ENCODE measurements around the gene TSHZ2. TPM values are rescaled to one million over a fixed set of nuclear protein-coding genes. Genes with fewer than 3 reads are reported as not detected.

Gene TSHZ2
- total and polyA plus RNA-seq, 2 of the 4 experiments (the other 2 are of a cell fraction) = under 0.01 to 0.02 TPM

- intact Hi-C loops (cut with micrococcal nuclease) (no loop called here), in situ Hi-C loops (cut with MboI; ENCODE audit: low sequenced_read_pairs) (no loop called here), dilution Hi-C loops (cut with HindIII; ENCODE audit: low sequenced_read_pairs, unreplicated experiment) (no loop called here)
- 26% methylated on average over 3 of the region's 10 CpGs; no CpG with 5 or more reads in 1 of the 2 experiments for WGBS, 2 experiments (ENCODE audit: extremely low coverage in 2 of 2, insufficient read length in 1 of 2)
- H4K91ac ChIP-seq (ENCODE audit: insufficient read depth, low read depth, low read length) = no peak overlapping the region
- H3K27me3 ChIP-seq (ENCODE audit: control insufficient read depth, insufficient read depth, low read length) = no peaks in the 10 kb centered on the region
- H4K5ac ChIP-seq (ENCODE audit: low read depth, low read length) = no peak overlapping the region
- H2AFZ ChIP-seq (replicated peaks; ENCODE audit: low read length, poor library complexity) = no peak overlapping the region
- H3K23ac ChIP-seq (ENCODE audit: low read depth, low read length) = no peak overlapping the region
- H2BK15ac ChIP-seq (ENCODE audit: low read depth, low read length) = no peak overlapping the region
- no peak overlapping the region for H2AK9ac ChIP-seq (replicated peaks; ENCODE audit: low read depth, low read length, poor library complexity)
- no peak overlapping the region for H3K27ac ChIP-seq (ENCODE audit: insufficient read depth, low read length)
- no peaks in the 10 kb centered on the region for H4K20me1 ChIP-seq (ENCODE audit: insufficient read depth, low read length)
- POLR2A ChIA-PET (ENCODE audit: unreplicated experiment) = no interaction called here
- no peaks in the 10 kb centered on the region for H3K36me3 ChIP-seq (ENCODE audit: control insufficient read depth, insufficient read depth, low read length)
- no peak overlapping the region for H2AK5ac ChIP-seq (ENCODE audit: low read depth, low read length)
- CTCF ChIA-PET = no interaction called here
- DNase-seq (no peak), ATAC-seq (ENCODE audit: low read depth) (no peak)
- H3K9ac ChIP-seq (ENCODE audit: low read depth, low read length) = no peak overlapping the region
- no peak overlapping the region for H3K56ac ChIP-seq (ENCODE audit: extremely low read depth, insufficient read depth, low read length)
- H3K4me2 ChIP-seq (ENCODE audit: low read depth, low read length) = no peak overlapping the region; the same call in 1 of the 2 replicates
- H2BK20ac ChIP-seq (ENCODE audit: low read depth, low read length) = no peak overlapping the region
- H3K9me3 ChIP-seq (ENCODE audit: control insufficient read depth, insufficient read depth, low read length) = no peaks in the 10 kb centered on the region
- H3K9me1 ChIP-seq (ENCODE audit: insufficient read depth, low read length) = no peaks in the 10 kb centered on the region
- H3K18ac ChIP-seq (ENCODE audit: low read depth, low read length) = no peak overlapping the region
- no peak overlapping the region for H2BK5ac ChIP-seq (ENCODE audit: low read depth, low read length, poor library complexity, severe bottlenecking)
- no peak overlapping the region for H3K4ac ChIP-seq (ENCODE audit: low read depth, low read length)
- no peak overlapping the region for H3K14ac ChIP-seq (replicated peaks; ENCODE audit: low read depth, low read length)
- BruUV-seq (replicated peaks) = no TSS peak
- H3K4me1 ChIP-seq (ENCODE audit: control insufficient read depth, insufficient read depth, low read length) = no peaks in the 10 kb centered on the region
- TF ChIP-seq, protein P1, sequence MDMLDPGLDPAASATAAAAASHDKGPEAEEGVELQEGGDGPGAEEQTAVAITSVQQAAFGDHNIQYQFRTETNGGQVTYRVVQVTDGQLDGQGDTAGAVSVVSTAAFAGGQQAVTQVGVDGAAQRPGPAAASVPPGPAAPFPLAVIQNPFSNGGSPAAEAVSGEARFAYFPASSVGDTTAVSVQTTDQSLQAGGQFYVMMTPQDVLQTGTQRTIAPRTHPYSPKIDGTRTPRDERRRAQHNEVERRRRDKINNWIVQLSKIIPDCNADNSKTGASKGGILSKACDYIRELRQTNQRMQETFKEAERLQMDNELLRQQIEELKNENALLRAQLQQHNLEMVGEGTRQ (IDR thresholded peaks at IDR 0.05; ENCODE audit: low read depth, low read length) = no peak
- TF ChIP-seq CHD1 (IDR thresholded peaks at IDR 0.05; ENCODE audit: low read depth, low read length) (no peak), RCOR1 (IDR thresholded peaks at IDR 0.05; ENCODE audit: insufficient replicate concordance, low read length) (no peak), MAZ (IDR thresholded peaks at IDR 0.05; ENCODE audit: borderline replicate concordance, low read depth, low read length) (no peak), BHLHE40 (IDR thresholded peaks at IDR 0.05; ENCODE audit: low read depth, low read length) (no peak), POLR2A (IDR thresholded peaks at IDR 0.05; ENCODE audit: low read depth, low read length) (no peak), RAD21 (IDR thresholded peaks at IDR 0.05; ENCODE audit: low read length) (no peak), MAFK (IDR thresholded peaks at IDR 0.05; ENCODE audit: low read depth, low read length) (no peak), SMC3 (IDR thresholded peaks at IDR 0.05; ENCODE audit: low read depth, low read length) (no peak), FOS (IDR thresholded peaks at IDR 0.05; ENCODE audit: low read depth, low read length) (no peak), RFX5 (IDR thresholded peaks at IDR 0.05; ENCODE audit: low read depth, low read length) (no peak), MXI1 (IDR thresholded peaks at IDR 0.05; ENCODE audit: borderline replicate concordance, low read depth, low read length) (no peak), NFE2L2 (IDR thresholded peaks at IDR 0.05; ENCODE audit: low read depth, low read length) (no peak)
- TF ChIP-seq, protein P2, sequence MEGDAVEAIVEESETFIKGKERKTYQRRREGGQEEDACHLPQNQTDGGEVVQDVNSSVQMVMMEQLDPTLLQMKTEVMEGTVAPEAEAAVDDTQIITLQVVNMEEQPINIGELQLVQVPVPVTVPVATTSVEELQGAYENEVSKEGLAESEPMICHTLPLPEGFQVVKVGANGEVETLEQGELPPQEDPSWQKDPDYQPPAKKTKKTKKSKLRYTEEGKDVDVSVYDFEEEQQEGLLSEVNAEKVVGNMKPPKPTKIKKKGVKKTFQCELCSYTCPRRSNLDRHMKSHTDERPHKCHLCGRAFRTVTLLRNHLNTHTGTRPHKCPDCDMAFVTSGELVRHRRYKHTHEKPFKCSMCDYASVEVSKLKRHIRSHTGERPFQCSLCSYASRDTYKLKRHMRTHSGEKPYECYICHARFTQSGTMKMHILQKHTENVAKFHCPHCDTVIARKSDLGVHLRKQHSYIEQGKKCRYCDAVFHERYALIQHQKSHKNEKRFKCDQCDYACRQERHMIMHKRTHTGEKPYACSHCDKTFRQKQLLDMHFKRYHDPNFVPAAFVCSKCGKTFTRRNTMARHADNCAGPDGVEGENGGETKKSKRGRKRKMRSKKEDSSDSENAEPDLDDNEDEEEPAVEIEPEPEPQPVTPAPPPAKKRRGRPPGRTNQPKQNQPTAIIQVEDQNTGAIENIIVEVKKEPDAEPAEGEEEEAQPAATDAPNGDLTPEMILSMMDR (conservative IDR thresholded peaks at IDR 0.05; ENCODE audit: low read depth, low read length) = no peak
- TF ChIP-seq, protein P3, sequence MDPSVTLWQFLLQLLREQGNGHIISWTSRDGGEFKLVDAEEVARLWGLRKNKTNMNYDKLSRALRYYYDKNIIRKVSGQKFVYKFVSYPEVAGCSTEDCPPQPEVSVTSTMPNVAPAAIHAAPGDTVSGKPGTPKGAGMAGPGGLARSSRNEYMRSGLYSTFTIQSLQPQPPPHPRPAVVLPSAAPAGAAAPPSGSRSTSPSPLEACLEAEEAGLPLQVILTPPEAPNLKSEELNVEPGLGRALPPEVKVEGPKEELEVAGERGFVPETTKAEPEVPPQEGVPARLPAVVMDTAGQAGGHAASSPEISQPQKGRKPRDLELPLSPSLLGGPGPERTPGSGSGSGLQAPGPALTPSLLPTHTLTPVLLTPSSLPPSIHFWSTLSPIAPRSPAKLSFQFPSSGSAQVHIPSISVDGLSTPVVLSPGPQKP (IDR thresholded peaks at IDR 0.05; ENCODE audit: borderline replicate concordance, low read depth, low read length) = no peak
- H3K79me1 ChIP-seq (ENCODE audit: low read depth in 1 of 2, low read length in 2 of 2) = no peaks in the 10 kb centered on the region
- no peak overlapping the region for H2BK120ac ChIP-seq (ENCODE audit: low read depth, low read length)
- H3K4me3 ChIP-seq (ENCODE audit: insufficient read depth, low read depth, low read length) = no peak overlapping the region
- no peak overlapping the region for H4K8ac ChIP-seq (ENCODE audit: low read depth in 2 of 2, low read length in 2 of 2)
Measured at GRCh38 chr20:53434662-53435061, 462.5 kb downstream of the TSHZ2 start.

Data from IMR-90 (cell line).